HCT116 (cell line): Measurements from ENCODE around the gene BOLA3. TPM values are rescaled to one million over a fixed set of nuclear protein-coding genes. Genes with fewer than 3 reads are reported as not detected.

Source experiments
- ATAC-seq: fragments of 200-7000 bp; cut with Tn5 transposase; 2 replicates; pipeline ENCODE4 v1.9.1; 2020; ENCODE audit warnings: mild to moderate bottlenecking, moderate library complexity
- BruUV-seq: library from RNA; stranded (reverse); fragments of 400-500 nt; replicated peaks from 2 replicates; lab custom pipeline; 2021; lab: Mats Ljungman, UMichigan
- CTCF ChIA-PET: fragments of 300-600 bp; sonication (Branson Sonifier 250); formaldehyde crosslinking; loops from one replicate; lab custom pipeline; 2021; ENCODE audit warnings: antibody characterized with exemption; lab: Charles Lee
- POLR2A ChIA-PET: fragments of 300-600, 350-600 bp; sonication (Branson Sonifier 250); formaldehyde crosslinking; loops from one replicate; lab custom pipeline; 2021; ENCODE audit warnings: antibody characterized with exemption; lab: Charles Lee
- RAD21 ChIA-PET, 2 experiments: fragments of 300-600 bp; sonication (Branson Sonifier 250); formaldehyde crosslinking; loops; one replicate each; lab custom pipeline; 2023; ENCODE audit warnings: low total read pairs in 2 of 2; ENCODE audit not compliant: uncharacterized antibody in 2 of 2, unreplicated experiment in 2 of 2, low non-redundant PET in 1 of 2; lab: Charles Lee
- DNase-seq: peaks from one replicate; pipeline ENCODE4 v3.0.0-alpha.2; 2010; ENCODE audit warnings: low read depth, low spot score
- H2AFZ ChIP-seq: fragments of 200-600 bp; shearing (Covaris generic), sonication (generic); 2 replicates; pipeline ENCODE4 v1.6.1; 2017; ENCODE audit warnings: low read depth, mixed run types, mixed read lengths, antibody characterized with exemption, low read length; ENCODE audit not compliant: poor library complexity, severe bottlenecking
- H3K27ac ChIP-seq: 2 replicates; pipeline ENCODE4 v1.5.1; 2012; ENCODE audit warnings: low read depth, low read length
- H3K27me3 ChIP-seq: fragments of 200-600 bp; sonication (generic); 2 replicates; pipeline ENCODE4 v1.6.1; 2016; ENCODE audit warnings: mixed run types, low read length, mixed read lengths; ENCODE audit not compliant: insufficient read depth
- H3K36me3 ChIP-seq, 2 experiments: fragments of 200-500 bp in 1 of 2; fragments of 200-600 bp in 1 of 2; sonication (Bioruptor generic) in 1 of 2; sonication (generic) in 1 of 2; 2 replicates each; pipeline versions ENCODE4 v1.5.1 to v1.6.1; 2014 to 2016; ENCODE audit warnings: low read length in 2 of 2, inconsistent platforms in 1 of 2, mixed read lengths in 1 of 2, mixed run types in 1 of 2; ENCODE audit not compliant: insufficient read depth in 2 of 2, control insufficient read depth in 1 of 2
- H3K4me1 ChIP-seq, 2 experiments: fragments of 200-600 bp in 1 of 2; sonication (generic) in 1 of 2; 2 replicates each; pipeline versions ENCODE4 v1.5.1 to v1.6.1; 2012 to 2017; ENCODE audit warnings: low read length in 2 of 2, inconsistent platforms in 1 of 2, mild to moderate bottlenecking in 1 of 2, mixed read lengths in 1 of 2, mixed run types in 1 of 2, moderate library complexity in 1 of 2; ENCODE audit not compliant: insufficient read depth in 2 of 2, control insufficient read depth in 1 of 2
- H3K4me2 ChIP-seq: fragments of 200-600 bp; sonication (generic); 2 replicates; pipeline ENCODE4 v1.6.1; 2017; ENCODE audit warnings: mixed run types, low read length, mixed read lengths
- H3K4me3 ChIP-seq, 2 experiments: fragments of 200-600 bp in 1 of 2; sonication (generic) in 1 of 2; replicated peaks in 1 of 2; 2 replicates each; pipeline ENCODE4 v1.5.1; 2011 to 2016; ENCODE audit warnings: low read length in 2 of 2, control low read depth in 1 of 2, low read depth in 1 of 2, mild to moderate bottlenecking in 1 of 2, mixed read lengths in 1 of 2, mixed run types in 1 of 2
- H3K79me2 ChIP-seq: fragments of 200-600 bp; sonication (generic); 2 replicates; pipeline ENCODE4 v1.6.1; 2017; ENCODE audit warnings: mild to moderate bottlenecking, mixed run types, low read length, moderate library complexity, mixed read lengths; ENCODE audit not compliant: insufficient read depth
- H3K9ac ChIP-seq: fragments of 200-600 bp; sonication (generic); 2 replicates; pipeline ENCODE4 v1.6.1; 2016; ENCODE audit warnings: low read length, mixed read lengths
- H3K9me2 ChIP-seq: fragments of 200-600 bp; sonication (generic), shearing (Covaris generic); 2 replicates; pipeline ENCODE4 v1.6.1; 2017; ENCODE audit warnings: mixed run types, mild to moderate bottlenecking, moderate library complexity; ENCODE audit not compliant: insufficient read depth
- H3K9me3 ChIP-seq, 2 experiments: fragments of 200-500 bp in 1 of 2; fragments of 200-600 bp in 1 of 2; sonication (Bioruptor generic) in 1 of 2; sonication (generic) in 1 of 2; 2 replicates each; pipeline ENCODE4 v1.6.1; 2014 to 2017; ENCODE audit warnings: low read length in 2 of 2, mixed read lengths in 2 of 2, inconsistent platforms in 1 of 2, low read depth in 1 of 2, mild to moderate bottlenecking in 1 of 2, mixed run types in 1 of 2, moderate library complexity in 1 of 2; ENCODE audit not compliant: control insufficient read depth in 1 of 2, insufficient read depth in 1 of 2
- H4K20me1 ChIP-seq: fragments of 200-600 bp; sonication (generic), shearing (Covaris generic); 2 replicates; pipeline ENCODE4 v1.6.1; 2017; ENCODE audit warnings: mixed run types, mild to moderate bottlenecking, moderate library complexity; ENCODE audit not compliant: insufficient read depth
- ATF3 ChIP-seq: IDR thresholded peaks from 2 replicates; pipeline ENCODE4 v1.6.1; 2012
- CBX3 ChIP-seq: IDR thresholded peaks from 2 replicates; pipeline ENCODE4 v1.6.1; 2012; ENCODE audit warnings: low read depth
- CEBPB ChIP-seq: IDR thresholded peaks from 2 replicates; pipeline ENCODE4 v1.6.1; 2012; ENCODE audit warnings: low read depth
- CTCF ChIP-seq, 3 experiments: fragments of 200-600 bp in 1 of 3; sonication (generic) in 1 of 3; IDR thresholded peaks in 2 of 3; conservative IDR thresholded peaks in 1 of 3; 2 replicates each; pipeline ENCODE4 v1.5.1; 2012 to 2017; ENCODE audit warnings: low read depth in 2 of 3, low read length in 2 of 3, antibody characterized with exemption in 1 of 3, borderline replicate concordance in 1 of 3, control low read depth in 1 of 3, mild to moderate bottlenecking in 1 of 3, mixed read lengths in 1 of 3, mixed run types in 1 of 3, moderate library complexity in 1 of 3; ENCODE audit not compliant: insufficient read depth in 1 of 3
- ELF1 ChIP-seq: IDR thresholded peaks from 2 replicates; pipeline ENCODE4 v1.6.1; 2012; ENCODE audit warnings: low read depth, borderline replicate concordance
- EZH2 ChIP-seq: fragments of 200-600 bp; sonication (generic); IDR thresholded peaks from 2 replicates; pipeline ENCODE4 v1.6.1; 2017; ENCODE audit warnings: antibody characterized with exemption, mixed run types
- EZH2phosphoT487 ChIP-seq: fragments of 200-600 bp; IDR thresholded peaks from 2 replicates; pipeline ENCODE4 v1.6.1; 2018; ENCODE audit warnings: antibody characterized with exemption, borderline replicate concordance
- FOSL1 ChIP-seq: IDR thresholded peaks from 2 replicates; pipeline ENCODE4 v1.6.1; 2012; ENCODE audit warnings: low read depth
- JUND ChIP-seq: IDR thresholded peaks from 2 replicates; pipeline ENCODE4 v1.6.1; 2012
- MAX ChIP-seq: IDR thresholded peaks from 2 replicates; pipeline ENCODE4 v1.6.1; 2012
- POLR2A ChIP-seq: IDR thresholded peaks from 2 replicates; pipeline ENCODE4 v1.7.0; 2011; ENCODE audit warnings: borderline replicate concordance; ENCODE audit not compliant: insufficient read depth, insufficient read length; ENCODE audit errors: extremely low read depth
- POLR2AphosphoS5 ChIP-seq: IDR thresholded peaks from 2 replicates; pipeline ENCODE4 v1.6.1; 2011; ENCODE audit warnings: mild to moderate bottlenecking, low read depth, low read length, moderate library complexity
- RAD21 ChIP-seq: IDR thresholded peaks from 2 replicates; pipeline ENCODE4 v1.6.1; 2012; ENCODE audit warnings: low read depth, mild to moderate bottlenecking
- SIN3A ChIP-seq: IDR thresholded peaks from 2 replicates; pipeline ENCODE4 v1.6.1; 2012; ENCODE audit warnings: low read depth
- SP1 ChIP-seq: IDR thresholded peaks from 2 replicates; pipeline ENCODE4 v1.6.1; 2012; ENCODE audit warnings: low read depth
- SRF ChIP-seq: IDR thresholded peaks from 2 replicates; pipeline ENCODE4 v1.6.1; 2012; ENCODE audit warnings: low read depth
- YY1 ChIP-seq: IDR thresholded peaks from 2 replicates; pipeline ENCODE4 v1.6.1; 2011; ENCODE audit warnings: low read length, low read depth, moderate library complexity, mild to moderate bottlenecking; ENCODE audit not compliant: insufficient replicate concordance; ENCODE audit errors: extremely low read depth
- ZBTB33 ChIP-seq: IDR thresholded peaks from 2 replicates; pipeline ENCODE4 v1.6.1; 2011; ENCODE audit warnings: mild to moderate bottlenecking, low read length, moderate library complexity; ENCODE audit not compliant: insufficient replicate concordance; ENCODE audit errors: extremely low read depth
- ZFX ChIP-seq: fragments of 450-650 bp; IDR thresholded peaks from 2 replicates; pipeline ENCODE4 v1.6.1; 2017
- ZNF274 ChIP-seq: fragments of 200-500 bp; sonication (Bioruptor generic); IDR thresholded peaks from 2 replicates; pipeline ENCODE4 v1.6.1; 2014; ENCODE audit warnings: mild to moderate bottlenecking, low read depth, low read length, inconsistent platforms
- intact Hi-C: fragments of 100-400 bp; cut with micrococcal nuclease; formaldehyde crosslinking; loops from 2 replicates; pipeline ENCODE4 v1.10.0; 2022
- total RNA-seq: library from RNA; stranded (reverse); gene quantifications from one replicate; pipeline ENCODE4 v1.2.1, GENCODE V29; 2021; ENCODE audit not compliant: unreplicated experiment

Gene BOLA3
- total RNA-seq, 1 experiment from 2014 or later, result 62.9 TPM

GRCh38 chr2:74087696-74088095, 60.0 kb downstream of the BOLA3 start:
- H4K20me1 ChIP-seq, result no peaks in the 10 kb centered on the region
- H3K9me3 ChIP-seq, result no peaks in the 10 kb centered on the region
- TF ChIP-seq ZNF274 (no peak), RAD21 (no peak), SIN3A (no peak), CTCF (IDR thresholded peaks at IDR 0.05 in 2 of 3, conservative IDR thresholded peaks at IDR 0.05 in 1 of 3; ENCODE audit: borderline replicate concordance in 1 of 3, insufficient read depth in 1 of 3, low read depth in 2 of 3, low read length in 2 of 3) (no peak), SRF (no peak), CBX3 (no peak), POLR2AphosphoS5 (no peak), EZH2phosphoT487 (no peak), ATF3 (no peak), YY1 (no peak), MAX (no peak), JUND (no peak), ZFX (no peak), ZBTB33 (no peak), CEBPB (no peak), SP1 (no peak), FOSL1 (no peak), EZH2 (no peak), POLR2A (no peak), ELF1 (no peak)
- H3K27me3 ChIP-seq, result no peaks in the 10 kb centered on the region
- H3K4me1 ChIP-seq, result no peaks in the 10 kb centered on the region
- DNase-seq (no peak), ATAC-seq (no peak)
- POLR2A ChIA-PET, result no interaction called here
- intact Hi-C loops, result no loop called here
- no TSS peak for BruUV-seq
- H3K79me2 ChIP-seq, result no peaks in the 10 kb centered on the region; the same call in 1 of the 2 replicates
- H3K4me3 ChIP-seq, result no peak overlapping the region
- RAD21 ChIA-PET, result no interaction called here
- H2AFZ ChIP-seq, result no peak overlapping the region
- CTCF ChIA-PET, result interaction anchor here (1.2 kb wide), 1 partner anchor 259 kb away, joined by 3 read pairs; the partner anchor contains the start of gene STAMBP
- H3K27ac ChIP-seq, result no peak overlapping the region
- H3K36me3 ChIP-seq, result peaks cover 8 to 23% of the 10 kb centered on the region in 2 experiments; a peak in 3 of 4 replicates
- no peak overlapping the region for H3K9ac ChIP-seq
- no peak overlapping the region for H3K4me2 ChIP-seq
- no peaks in the 10 kb centered on the region for H3K9me2 ChIP-seq
